Measurements from ENCODE around the gene ACO2. TPM values are rescaled to one million over a fixed set of nuclear protein-coding genes. Genes with fewer than 3 reads are reported as not detected.
A peak's percentile ranks its signal among the peaks of the same experiment; 100 is the strongest.
"Not testable (repeated sequence)": the region's sequence is repeated elsewhere in the genome, so short reads cannot be mapped to it uniquely, and the experiment has no call there.

ACO2 gene
- polyA plus RNA-seq, 4 donors: 126 to 294 (median 217) TPM

DNA sequence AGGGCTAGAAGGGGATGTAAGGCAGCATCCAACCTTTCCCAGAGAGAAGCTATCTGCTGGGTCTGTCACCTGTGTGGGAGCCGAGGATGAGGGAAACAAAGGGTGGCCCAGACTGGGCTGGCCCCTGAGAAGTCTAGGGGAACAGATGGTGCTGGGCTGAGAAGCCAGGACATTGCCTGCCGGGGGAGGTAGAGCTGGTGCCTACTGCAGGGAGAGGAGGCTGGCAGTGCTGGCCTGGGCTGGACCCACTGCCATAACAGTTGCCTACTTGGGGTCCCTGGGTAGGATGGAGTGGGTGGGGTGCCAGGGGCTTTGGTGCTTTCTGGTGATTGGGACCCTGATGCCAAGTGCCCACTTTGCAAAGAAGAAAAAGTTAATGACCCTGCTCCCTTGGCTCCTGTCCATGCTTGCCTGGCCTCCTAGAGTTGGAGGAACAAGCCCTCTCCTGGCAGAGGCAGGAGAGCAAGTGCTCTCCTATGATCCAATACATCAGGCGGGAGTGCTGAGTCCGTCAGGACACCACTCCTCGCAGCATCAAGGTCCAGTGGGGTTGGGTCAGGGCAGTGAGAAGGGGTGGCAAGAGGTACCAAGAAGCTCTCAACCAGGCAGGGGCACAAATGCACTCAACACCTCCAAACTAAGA is 34.4 kb upstream of the ACO2 start:
- H3K27me3 ChIP-seq (ENCODE audit: control insufficient read depth in 3 of 3, insufficient read depth in 3 of 3, low read length in 3 of 3); H3K9me3 ChIP-seq (ENCODE audit: control insufficient read depth in 2 of 2, insufficient read depth in 1 of 2, low read depth in 1 of 2, low read length in 1 of 2); FAIRE-seq; H3K4me3 ChIP-seq (ENCODE audit: low read depth in 1 of 3, low read length in 3 of 3); H3K27ac ChIP-seq (ENCODE audit: low read depth in 1 of 3, low read length in 2 of 3); DNase-seq; H3K4me1 ChIP-seq (ENCODE audit: control insufficient read depth in 3 of 3, insufficient read depth in 2 of 3, low read depth in 1 of 3, low read length in 2 of 3): not testable (repeated sequence)
- WGBS, 3 donors: 75 to 88% (median 81%) methylated on average over 5 of the region's 5 CpGs
- peaks cover 18 to 84% (median 19%) of the 10 kb centered on the region in 3 donors for H3K36me3 ChIP-seq (ENCODE audit: control insufficient read depth in 3 of 3, insufficient read depth in 2 of 3, low read depth in 1 of 3, low read length in 3 of 3)

GRCh38 chr22:41435560-41435959 is 33.4 kb upstream of the ACO2 start:
- FAIRE-seq (no peak), DNase-seq (no peak)
- Histone ChIP-seq H3K4me3 (ENCODE audit: low read depth in 1 of 3, low read length in 3 of 3) (no peak overlapping the region), H3K27ac (ENCODE audit: low read depth in 1 of 3, low read length in 2 of 3) (peak overlapping the region in 1 of 3 donors; percentile 3), H3K27me3 (ENCODE audit: control insufficient read depth in 3 of 3, insufficient read depth in 3 of 3, low read length in 3 of 3) (no peaks in the 10 kb centered on the region), H3K36me3 (ENCODE audit: control insufficient read depth in 3 of 3, insufficient read depth in 2 of 3, low read depth in 1 of 3, low read length in 3 of 3) (peaks cover 18 to 85% (median 19%) of the 10 kb centered on the region in 3 donors), H3K4me1 (ENCODE audit: control insufficient read depth in 3 of 3, insufficient read depth in 2 of 3, low read depth in 1 of 3, low read length in 2 of 3) (no peaks in the 10 kb centered on the region), H3K9me3 (ENCODE audit: control insufficient read depth in 2 of 2, insufficient read depth in 1 of 2, low read depth in 1 of 2, low read length in 1 of 2) (no peaks in the 10 kb centered on the region)
- WGBS, 3 donors: 61 to 70% (median 67%) methylated on average over 4 of the region's 4 CpGs

GRCh38 chr22:41436322-41437113 is 32.4 kb upstream of the ACO2 start:
- no peaks in the 10 kb centered on the region for H3K4me1 ChIP-seq (ENCODE audit: control insufficient read depth in 3 of 3, insufficient read depth in 2 of 3, low read depth in 1 of 3, low read length in 2 of 3)
- 86 to 87% (median 86%) methylated on average over 22 to 23 of the region's 23 CpGs for WGBS, 3 donors
- no peaks in the 10 kb centered on the region for H3K9me3 ChIP-seq (ENCODE audit: control insufficient read depth in 2 of 2, insufficient read depth in 1 of 2, low read depth in 1 of 2, low read length in 1 of 2)
- FAIRE-seq (no peak), DNase-seq (no peak)
- peaks cover 16 to 86% (median 19%) of the 10 kb centered on the region in 3 donors for H3K36me3 ChIP-seq (ENCODE audit: control insufficient read depth in 3 of 3, insufficient read depth in 2 of 3, low read depth in 1 of 3, low read length in 3 of 3)
- H3K27me3 ChIP-seq (ENCODE audit: control insufficient read depth in 3 of 3, insufficient read depth in 3 of 3, low read length in 3 of 3): no peaks in the 10 kb centered on the region
- H3K4me3 ChIP-seq (ENCODE audit: low read depth in 1 of 3, low read length in 3 of 3): no peak overlapping the region
- H3K27ac ChIP-seq (ENCODE audit: low read depth in 1 of 3, low read length in 2 of 3): no peak overlapping the region

- H3K27me3 ChIP-seq (ENCODE audit: control insufficient read depth in 3 of 3, insufficient read depth in 3 of 3, low read length in 3 of 3): no peaks in the 10 kb centered on the region
- no peak for DNase-seq
- H3K36me3 ChIP-seq (ENCODE audit: control insufficient read depth in 3 of 3, insufficient read depth in 2 of 3, low read depth in 1 of 3, low read length in 3 of 3): peaks cover 13 to 79% (median 19%) of the 10 kb centered on the region in 3 donors
- FAIRE-seq: no peak
- WGBS, 3 donors: 88 to 93% (median 91%) methylated on average over 7 of the region's 7 CpGs
- no peak overlapping the region for H3K27ac ChIP-seq (ENCODE audit: low read depth in 1 of 3, low read length in 2 of 3)
- no peak overlapping the region for H3K4me3 ChIP-seq (ENCODE audit: low read depth in 1 of 3, low read length in 3 of 3)
- no peaks in the 10 kb centered on the region for H3K4me1 ChIP-seq (ENCODE audit: control insufficient read depth in 3 of 3, insufficient read depth in 2 of 3, low read depth in 1 of 3, low read length in 2 of 3)
- H3K9me3 ChIP-seq (ENCODE audit: control insufficient read depth in 2 of 2, insufficient read depth in 1 of 2, low read depth in 1 of 2, low read length in 1 of 2): no peaks in the 10 kb centered on the region
Observed at GRCh38 chr22:41437198-41437597, 31.7 kb upstream of the ACO2 start.

DNA sequence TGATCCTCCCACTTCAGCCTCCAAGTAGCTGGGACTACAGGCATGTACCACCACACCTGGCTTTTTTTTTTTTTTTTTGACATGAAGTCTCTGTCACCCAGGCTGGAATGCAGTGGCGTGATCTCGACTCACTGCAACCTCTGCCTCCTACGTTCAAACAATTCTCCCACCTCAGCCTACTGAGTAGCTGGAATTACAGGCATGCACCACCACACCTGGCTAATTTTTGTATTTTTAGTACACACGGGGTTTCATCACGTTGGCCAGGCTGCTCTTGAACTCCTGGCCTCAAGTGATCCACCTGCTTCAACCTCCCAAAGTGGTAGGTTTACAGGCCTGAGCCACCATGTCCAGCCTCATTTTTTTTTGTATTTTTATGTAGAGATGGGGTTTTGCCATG is 28.4 kb upstream of the ACO2 start:
- peaks cover 0 to 14% (median 0%) of the 10 kb centered on the region in 3 donors for H3K4me1 ChIP-seq (ENCODE audit: control insufficient read depth in 3 of 3, insufficient read depth in 2 of 3, low read depth in 1 of 3, low read length in 2 of 3)
- not testable (repeated sequence) for H3K27ac ChIP-seq (ENCODE audit: low read depth in 1 of 3, low read length in 2 of 3); H3K9me3 ChIP-seq (ENCODE audit: control insufficient read depth in 2 of 2, insufficient read depth in 1 of 2, low read depth in 1 of 2, low read length in 1 of 2); H3K4me3 ChIP-seq (ENCODE audit: low read depth in 1 of 3, low read length in 3 of 3); DNase-seq; H3K27me3 ChIP-seq (ENCODE audit: control insufficient read depth in 3 of 3, insufficient read depth in 3 of 3, low read length in 3 of 3); FAIRE-seq
- WGBS, 3 donors: 81 to 89% (median 82%) methylated on average over 5 of the region's 5 CpGs
- peaks cover 8 to 65% (median 14%) of the 10 kb centered on the region in 3 donors for H3K36me3 ChIP-seq (ENCODE audit: control insufficient read depth in 3 of 3, insufficient read depth in 2 of 3, low read depth in 1 of 3, low read length in 3 of 3)

DNA sequence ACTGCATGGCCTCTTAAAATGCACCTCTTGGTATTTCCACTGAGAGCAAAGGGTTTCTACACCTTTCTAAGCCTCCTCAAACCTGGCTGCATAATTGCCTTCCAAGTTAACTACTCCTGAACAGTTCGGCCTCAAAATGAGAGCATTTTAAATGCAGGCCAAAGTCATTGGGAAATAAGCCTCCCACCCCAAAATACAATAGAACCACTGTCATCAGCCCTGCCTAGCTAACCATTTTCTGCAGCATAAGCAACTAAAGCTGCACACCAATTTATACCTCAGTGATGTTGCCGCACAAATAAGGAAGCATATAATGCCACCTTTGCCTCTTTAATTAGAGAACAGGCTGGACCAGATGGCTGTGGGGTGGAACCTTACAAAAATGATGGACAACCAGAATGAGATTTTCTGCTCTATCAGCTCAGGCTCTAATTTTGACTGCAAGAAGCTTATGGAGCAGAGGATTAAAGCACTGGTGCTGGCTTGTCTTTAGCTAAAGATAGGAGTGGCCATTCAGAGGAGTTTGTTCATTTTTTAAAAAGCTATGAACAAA is 26.6 kb upstream of the ACO2 start:
- peaks cover 0 to 14% (median 0%) of the 10 kb centered on the region in 3 donors for H3K4me1 ChIP-seq (ENCODE audit: control insufficient read depth in 3 of 3, insufficient read depth in 2 of 3, low read depth in 1 of 3, low read length in 2 of 3)
- no peak overlapping the region for H3K4me3 ChIP-seq (ENCODE audit: low read depth in 1 of 3, low read length in 3 of 3)
- DNase-seq (peak in 1 of 2 donors; percentile 23), FAIRE-seq (no peak)
- peaks cover 1 to 47% (median 2%) of the 10 kb centered on the region in 3 donors for H3K36me3 ChIP-seq (ENCODE audit: control insufficient read depth in 3 of 3, insufficient read depth in 2 of 3, low read depth in 1 of 3, low read length in 3 of 3)
- H3K27me3 ChIP-seq (ENCODE audit: control insufficient read depth in 3 of 3, insufficient read depth in 3 of 3, low read length in 3 of 3): no peaks in the 10 kb centered on the region
- WGBS, 3 donors: 41 to 55% (median 53%) methylated on average over 2 of the region's 2 CpGs
- H3K27ac ChIP-seq (ENCODE audit: low read depth in 1 of 3, low read length in 2 of 3): peak overlapping the region in 1 of 3 donors; percentile 17
- no peaks in the 10 kb centered on the region for H3K9me3 ChIP-seq (ENCODE audit: control insufficient read depth in 2 of 2, insufficient read depth in 1 of 2, low read depth in 1 of 2, low read length in 1 of 2)

- no peak for FAIRE-seq
Observed at GRCh38 chr22:41444360-41445128, 24.4 kb upstream of the ACO2 start.

More at GRCh38 chr22:41444360-41445128, 24.4 kb upstream of the ACO2 start:
- Histone ChIP-seq H3K27ac (ENCODE audit: low read depth in 1 of 3, low read length in 2 of 3) (peak overlapping the region; percentile 81 to 100 (median 95)), H3K36me3 (ENCODE audit: control insufficient read depth in 3 of 3, insufficient read depth in 2 of 3, low read depth in 1 of 3, low read length in 3 of 3) (peaks cover 0 to 30% (median 2%) of the 10 kb centered on the region in 3 donors), H3K9me3 (ENCODE audit: control insufficient read depth in 2 of 2, insufficient read depth in 1 of 2, low read depth in 1 of 2, low read length in 1 of 2) (no peaks in the 10 kb centered on the region), H3K27me3 (ENCODE audit: control insufficient read depth in 3 of 3, insufficient read depth in 3 of 3, low read length in 3 of 3) (no peaks in the 10 kb centered on the region), H3K4me3 (ENCODE audit: low read depth in 1 of 3, low read length in 3 of 3) (peak overlapping the region; percentile 68 to 97 (median 90)), H3K4me1 (ENCODE audit: control insufficient read depth in 3 of 3, insufficient read depth in 2 of 3, low read depth in 1 of 3, low read length in 2 of 3) (peaks cover 0 to 22% (median 0%) of the 10 kb centered on the region in 3 donors)
- peak; percentile 93 to 96 for DNase-seq
- 0% methylated on average over 35 of the region's 35 CpGs for WGBS, 3 donors
